Superior temporal gyrus (tissue), 1 donor: ENCODE data around the gene STARD3.
"Not testable (repeated sequence)": the region's sequence is repeated elsewhere in the genome, so short reads cannot be mapped to it uniquely, and the experiment has no call there.

ENCODE experiments used
- DNase-seq: peaks from one replicate; pipeline ENCODE4 v3.0.0-alpha.2; 2016; ENCODE audit errors: extremely low spot score

Gene STARD3

GRCh38 chr17:39695089-39695474 is 58.1 kb downstream of the STARD3 start:
- no peak for DNase-seq

DNA sequence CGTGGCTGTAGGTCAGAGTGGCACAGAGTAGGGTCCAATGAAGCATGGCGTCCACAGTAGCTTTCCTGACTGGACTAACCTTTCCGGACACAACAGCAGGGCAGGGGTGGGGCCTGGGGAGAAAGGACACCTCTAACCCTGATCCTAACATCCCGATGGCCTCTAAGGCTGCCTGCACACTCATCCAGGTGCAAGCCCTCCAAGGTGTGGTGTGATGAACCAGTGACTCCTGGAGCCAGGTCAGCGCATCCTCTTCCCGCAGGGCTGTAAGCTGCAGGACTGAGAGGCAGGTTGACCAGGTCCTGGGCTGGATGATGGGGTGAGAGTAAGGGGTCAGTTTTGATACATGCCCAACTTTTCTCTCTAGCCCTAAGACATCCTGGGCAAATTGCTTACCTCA is 59.8 kb downstream of the STARD3 start:
- DNase-seq = no peak

- no peak for DNase-seq
Measured at GRCh38 chr17:39697961-39698360, 61.0 kb downstream of the STARD3 start.

- not testable (repeated sequence) for DNase-seq
Measured at GRCh38 chr17:39699157-39699817, 62.3 kb downstream of the STARD3 start.

GRCh38 chr17:39699818-39700147 is 62.8 kb downstream of the STARD3 start, which contains the start of gene ERBB2:
TSS of gene ERBB2 (plus strand) at chr17:39700064. CDS start at chr17:39700239, 175 bp downstream.
- DNase-seq = no peak

- no peak for DNase-seq
Measured at GRCh38 chr17:39700148-39700987, 63.4 kb downstream of the STARD3 start.

DNA sequence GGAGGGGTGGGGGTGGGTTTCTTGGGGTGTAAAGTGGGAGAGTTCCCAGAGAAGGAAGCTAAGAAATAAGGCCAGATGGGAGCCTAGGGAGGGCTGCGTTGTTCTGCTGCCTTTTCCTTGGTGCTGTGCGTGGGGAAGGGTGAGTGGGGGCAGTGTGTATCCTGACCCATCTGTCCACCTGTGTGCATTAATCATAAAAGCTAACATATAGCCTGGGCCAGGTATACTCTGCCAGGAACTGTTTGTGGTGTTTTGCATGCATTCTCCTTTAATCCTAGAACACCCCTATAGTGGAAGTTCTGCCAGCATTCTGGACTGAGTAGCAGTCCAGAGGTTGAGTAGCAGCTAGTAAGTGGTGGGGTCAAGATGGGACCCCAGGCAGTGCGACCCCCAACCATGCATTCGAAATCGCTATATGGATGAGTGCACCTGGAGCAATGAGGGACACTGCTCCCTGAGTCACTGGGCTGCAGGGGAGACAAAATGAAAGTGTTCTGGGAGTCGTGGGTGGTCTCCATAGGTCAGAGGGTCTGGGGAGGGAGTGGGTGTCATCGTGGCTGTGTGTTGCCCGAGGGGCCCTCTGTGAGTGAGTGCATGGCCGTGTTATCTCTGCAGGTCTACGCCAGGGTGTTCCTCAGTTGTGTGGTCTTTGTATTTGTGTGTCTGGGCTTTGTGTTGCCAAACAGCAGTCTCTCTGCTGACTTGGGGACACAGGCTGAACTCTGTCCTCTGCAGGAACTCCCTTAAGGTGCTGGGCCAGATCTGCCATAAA is 64.3 kb downstream of the STARD3 start:
- no peak for DNase-seq

DNA sequence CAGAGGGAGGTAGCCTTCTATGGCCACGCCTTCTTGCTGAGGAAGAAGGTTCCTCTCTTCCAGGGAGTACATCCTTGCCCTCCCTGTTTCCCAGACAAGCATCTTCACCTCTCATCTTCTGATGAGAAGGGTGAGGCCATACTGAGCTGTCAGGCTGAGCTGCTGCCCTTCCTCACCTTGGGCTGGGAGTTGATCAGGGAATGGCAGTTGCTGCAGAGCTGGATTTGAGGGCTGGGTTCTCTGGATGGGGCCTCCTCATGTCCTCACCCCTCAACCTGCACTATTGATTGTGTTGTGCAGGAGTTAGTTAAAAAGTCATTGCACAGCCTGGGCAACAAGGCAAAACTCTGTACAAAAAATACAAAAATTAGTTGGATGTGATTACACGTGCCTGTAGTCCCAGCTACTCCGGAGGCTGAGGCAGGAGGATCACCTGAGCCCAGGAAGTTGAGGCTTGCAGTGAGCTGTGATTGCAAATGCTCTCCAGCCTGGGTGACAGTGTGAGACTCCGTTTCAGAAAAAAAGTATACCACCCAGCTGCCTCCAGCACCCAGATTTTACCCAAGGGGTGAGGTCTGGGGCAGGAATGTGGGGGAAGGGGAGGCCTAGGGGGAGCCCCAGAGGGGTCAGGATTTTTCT is 65.0 kb downstream of the STARD3 start:
- no peak for DNase-seq

DNA sequence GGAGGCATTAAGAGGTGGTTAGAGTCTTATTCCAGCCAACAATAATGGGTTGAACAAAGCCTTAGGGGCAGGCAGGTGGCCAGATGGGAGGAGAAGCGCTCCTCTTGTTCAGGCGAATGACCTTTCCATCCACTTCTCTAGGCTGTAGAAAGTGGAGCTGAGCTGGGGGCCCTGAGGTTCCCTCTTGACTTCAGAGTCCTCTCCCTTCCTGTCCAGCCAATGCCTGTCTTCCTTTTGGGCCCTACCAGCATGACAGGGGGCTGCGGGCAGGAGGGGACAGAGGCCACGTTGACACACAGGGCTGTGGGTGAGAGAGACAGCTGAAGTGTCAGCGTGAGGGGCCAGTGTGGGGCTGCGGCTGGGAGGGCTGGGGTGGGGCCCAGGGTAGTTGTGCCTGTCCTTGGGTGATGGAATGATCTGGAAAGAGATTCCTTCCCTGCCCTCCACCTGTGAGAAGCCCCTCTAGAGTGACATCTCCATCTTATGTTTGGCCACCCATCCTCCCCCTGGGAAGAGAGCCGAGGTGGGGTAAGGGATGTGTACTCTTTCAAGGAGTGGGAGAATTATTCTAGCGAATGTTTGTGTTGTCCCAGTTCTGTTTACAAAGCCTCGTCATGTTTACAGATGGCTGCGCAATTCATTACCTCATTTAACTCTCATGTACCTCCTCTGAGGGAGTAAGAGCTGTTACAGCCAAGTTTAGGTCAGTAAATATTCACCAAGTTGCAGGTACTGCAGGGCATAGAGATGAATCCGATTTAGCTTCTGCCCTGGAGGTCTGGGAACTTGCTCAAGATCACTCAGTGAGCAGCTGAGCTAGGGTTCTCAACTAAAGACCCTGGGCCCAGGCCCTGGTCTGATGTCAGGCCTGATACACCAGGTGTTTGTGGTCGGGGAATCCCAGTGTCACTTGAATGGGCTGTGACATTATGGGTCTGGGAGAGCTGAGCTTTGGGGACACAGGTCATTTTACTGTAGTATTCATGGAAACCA is 66.3 kb downstream of the STARD3 start:
- no peak for DNase-seq

DNA sequence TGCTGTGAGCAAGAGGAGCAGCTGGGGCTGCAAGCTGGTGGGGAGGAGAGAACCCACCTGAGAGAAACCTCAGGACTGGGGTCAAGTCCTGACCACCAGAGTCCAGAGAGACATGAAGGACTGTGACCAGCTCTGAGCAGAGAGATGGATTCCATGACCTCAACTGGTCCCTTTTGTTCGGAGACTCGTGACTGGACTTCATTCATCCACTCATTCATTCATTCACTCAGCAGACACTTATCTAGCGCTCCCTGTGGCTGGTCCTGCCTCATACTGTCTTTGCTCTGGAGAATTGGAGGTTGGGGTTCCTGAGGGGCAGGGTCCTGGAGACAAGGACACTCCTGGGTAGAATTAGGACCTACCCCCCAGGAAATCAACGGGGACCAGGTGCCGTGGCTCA is 67.0 kb downstream of the STARD3 start:
- no peak for DNase-seq

DNA sequence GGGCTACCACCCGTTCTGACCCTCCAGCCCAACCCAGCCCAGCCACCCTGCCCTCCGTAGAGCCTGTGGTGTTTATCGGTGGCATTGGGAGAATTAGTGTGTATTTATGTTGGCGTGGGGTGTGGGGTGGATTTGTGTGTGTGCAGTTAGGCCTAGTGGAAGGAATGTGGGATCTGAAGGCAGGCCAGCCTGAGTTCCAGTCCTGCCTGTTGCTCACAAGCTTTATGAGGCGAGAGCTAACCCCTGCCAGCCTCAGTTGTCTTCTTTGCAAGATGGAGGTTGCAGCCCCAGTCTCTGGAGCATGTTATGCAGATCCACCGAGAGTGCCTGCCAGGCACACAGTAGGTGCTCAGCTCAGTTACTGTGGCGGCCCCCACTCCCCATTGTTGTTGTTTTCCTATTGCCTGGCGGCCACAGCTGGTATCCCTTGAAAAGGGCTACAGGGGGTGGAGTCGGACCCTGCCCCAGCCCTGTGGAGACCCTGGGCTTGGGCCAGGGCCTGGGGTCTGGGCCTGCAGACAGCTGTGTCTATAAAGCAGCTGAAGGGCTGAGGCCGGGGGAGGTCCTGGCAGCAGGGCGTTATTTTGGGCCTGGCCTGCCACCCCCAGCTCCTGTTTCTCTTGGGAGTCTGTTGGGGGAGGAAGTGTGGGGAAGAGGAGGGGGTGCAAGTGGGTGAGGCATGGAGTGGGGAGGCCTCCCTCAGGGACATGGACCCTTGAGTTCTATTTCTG is 68.0 kb downstream of the STARD3 start:
- no peak for DNase-seq

- no peak for DNase-seq
Measured at GRCh38 chr17:39705786-39706348, 68.9 kb downstream of the STARD3 start.

GRCh38 chr17:39706383-39706782 is 69.4 kb downstream of the STARD3 start:
- DNase-seq = no peak

GRCh38 chr17:39706921-39707337 is 70.0 kb downstream of the STARD3 start:
- no peak for DNase-seq

GRCh38 chr17:39709319-39709997 is 72.5 kb downstream of the STARD3 start:
- no peak for DNase-seq

- DNase-seq = no peak
Measured at GRCh38 chr17:39709998-39710964, 73.3 kb downstream of the STARD3 start.

DNA sequence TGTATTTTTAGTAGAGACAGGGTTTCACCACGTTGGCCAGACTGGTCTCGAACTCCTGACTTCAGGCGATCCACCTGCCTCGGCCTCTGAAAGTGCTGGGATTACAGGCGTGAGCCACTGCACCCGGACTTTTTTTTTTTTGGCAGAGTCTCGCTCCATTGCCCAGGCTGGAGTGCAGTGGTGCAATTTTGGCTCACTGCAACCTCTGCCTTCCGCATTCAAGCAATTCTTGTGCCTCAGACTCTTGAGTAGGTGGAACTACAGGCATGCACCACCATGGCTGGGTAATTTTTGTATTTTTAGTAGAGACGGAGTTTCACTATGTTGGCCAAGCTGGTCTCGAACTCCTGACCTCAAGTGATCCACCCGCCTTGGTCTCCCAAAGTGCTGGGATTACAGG is 74.1 kb downstream of the STARD3 start:
- not testable (repeated sequence) for DNase-seq

DNA sequence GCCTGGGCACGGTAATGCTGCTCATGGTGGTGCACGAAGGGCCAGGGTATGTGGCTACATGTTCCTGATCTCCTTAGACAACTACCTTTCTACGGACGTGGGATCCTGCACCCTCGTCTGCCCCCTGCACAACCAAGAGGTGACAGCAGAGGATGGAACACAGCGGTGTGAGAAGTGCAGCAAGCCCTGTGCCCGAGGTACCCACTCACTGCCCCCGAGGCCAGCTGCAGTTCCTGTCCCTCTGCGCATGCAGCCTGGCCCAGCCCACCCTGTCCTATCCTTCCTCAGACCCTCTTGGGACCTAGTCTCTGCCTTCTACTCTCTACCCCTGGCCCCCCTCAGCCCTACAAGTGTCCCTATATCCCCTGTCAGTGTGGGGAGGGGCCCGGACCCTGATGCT is 74.9 kb downstream of the STARD3 start:
- no peak for DNase-seq
